GM12878 (cell line): ENCODE measurements around the gene PNRC1. TPM values are rescaled to one million over a fixed set of nuclear protein-coding genes. Genes with fewer than 3 reads are reported as not detected.
A peak's percentile ranks its signal among the peaks of the same experiment; 100 is the strongest.

Experiments
- CEBPB ChIP-seq, 2 experiments: fragments of 150-350 bp in 1 of 2; IDR thresholded peaks; 2 replicates each; pipeline ENCODE4 v1.6.1; 2012 to 2014; ENCODE audit warnings: low read depth in 2 of 2, low read length in 2 of 2, borderline replicate concordance in 1 of 2, inconsistent platforms in 1 of 2
- CREB1 ChIP-seq: IDR thresholded peaks from 2 replicates; pipeline ENCODE4 v1.6.1; 2012; ENCODE audit warnings: low read depth, mild to moderate bottlenecking, inconsistent platforms
- HDGF ChIP-seq: fragments of 450-650 bp; IDR thresholded peaks from 2 replicates; pipeline ENCODE4 v1.6.1; 2016; ENCODE audit warnings: antibody characterized with exemption
- IKZF1 ChIP-seq: fragments of 450-650 bp; conservative IDR thresholded peaks from 2 replicates; pipeline ENCODE4 v1.6.1; 2017; ENCODE audit warnings: antibody characterized with exemption, mild to moderate bottlenecking
- LARP7 ChIP-seq: fragments of 450-650 bp; IDR thresholded peaks from 2 replicates; pipeline ENCODE4 v1.6.1; 2017; ENCODE audit warnings: mild to moderate bottlenecking
- MXI1 ChIP-seq: fragments of 150-350 bp; IDR thresholded peaks from 2 replicates; pipeline ENCODE4 v1.6.1; 2011; ENCODE audit warnings: low read depth, mild to moderate bottlenecking, inconsistent platforms, low read length, improper control_type of control experiment
- NFYB ChIP-seq: IDR thresholded peaks from 2 replicates; pipeline ENCODE4 v1.6.1; 2011; ENCODE audit warnings: low read depth, mild to moderate bottlenecking, low read length, improper control_type of control experiment, moderate library complexity; ENCODE audit not compliant: insufficient read depth
- RB1 ChIP-seq: fragments of 450-650 bp; formaldehyde crosslinking; IDR thresholded peaks from 2 replicates; pipeline ENCODE4 v1.6.1; 2017; ENCODE audit warnings: mild to moderate bottlenecking, borderline replicate concordance
- ZNF207 ChIP-seq: fragments of 450-650 bp; IDR thresholded peaks from 2 replicates; pipeline ENCODE4 v1.6.1; 2014; ENCODE audit warnings: antibody characterized with exemption, mild to moderate bottlenecking, borderline replicate concordance
- polyA plus RNA-seq, 11 experiments: library from polyadenylated mRNA; depleted of rRNA in 4 of 11; unstranded in 6 of 11; stranded (reverse) in 5 of 11; fragments of >200 nt; fragmentation: Nextera tagmentation in 4 of 11; fragmentation: Illumina TruSeq in 1 of 11; extraction: Ambion mirVana in 4 of 11; extraction: Trizol in 1 of 11; gene quantifications; 1 replicate in 1 of 11; 2 replicates in 10 of 11; pipeline versions ENCODE4 v1.2.1 to v1.2.3, GENCODE V29; 2011 to 2016; ENCODE audit warnings: inconsistent platforms in 2 of 11, missing spikeins in 2 of 11, low read depth in 1 of 11
- total RNA-seq, 4 experiments: library from RNA; depleted of rRNA in 3 of 4; stranded (reverse); fragments of >200 nt in 3 of 4; fragmentation: Illumina TruSeq in 1 of 4; extraction: Trizol in 1 of 4; gene quantifications; 2 replicates each; pipeline versions ENCODE4 v1.2.1 to v1.2.3, GENCODE V29; 2013 to 2021
- TF ChIP-seq, protein P1 (sequence below): fragments of 450-650 bp; formaldehyde crosslinking; IDR thresholded peaks from 2 replicates; pipeline ENCODE4 v1.5.0; 2022; ENCODE audit warnings: mild to moderate bottlenecking, missing genetic modification characterization
- TF ChIP-seq, protein P2 (sequence below): fragments of 450-650 bp; IDR thresholded peaks from 2 replicates; pipeline ENCODE4 v1.6.1; 2017; ENCODE audit warnings: mild to moderate bottlenecking, moderate library complexity
- TF ChIP-seq, protein P3 (sequence below): fragments of 450-650 bp; IDR thresholded peaks from 2 replicates; pipeline ENCODE4 v1.6.1; 2017; ENCODE audit warnings: mild to moderate bottlenecking, low read depth, inconsistent platforms; ENCODE audit not compliant: poor library complexity, severe bottlenecking
- TF ChIP-seq, protein P4 (sequence below): fragments of 150-350 bp; IDR thresholded peaks from 2 replicates; pipeline ENCODE4 v1.6.1; 2016; ENCODE audit warnings: low read depth, low read length

Gene PNRC1
- total and polyA plus RNA-seq, 10 of the 15 experiments (the other 5 are each of a cell fraction or from before 2014, with no cell fraction given), result 7.6 to 66.0 (median 33.1) TPM

DNA sequence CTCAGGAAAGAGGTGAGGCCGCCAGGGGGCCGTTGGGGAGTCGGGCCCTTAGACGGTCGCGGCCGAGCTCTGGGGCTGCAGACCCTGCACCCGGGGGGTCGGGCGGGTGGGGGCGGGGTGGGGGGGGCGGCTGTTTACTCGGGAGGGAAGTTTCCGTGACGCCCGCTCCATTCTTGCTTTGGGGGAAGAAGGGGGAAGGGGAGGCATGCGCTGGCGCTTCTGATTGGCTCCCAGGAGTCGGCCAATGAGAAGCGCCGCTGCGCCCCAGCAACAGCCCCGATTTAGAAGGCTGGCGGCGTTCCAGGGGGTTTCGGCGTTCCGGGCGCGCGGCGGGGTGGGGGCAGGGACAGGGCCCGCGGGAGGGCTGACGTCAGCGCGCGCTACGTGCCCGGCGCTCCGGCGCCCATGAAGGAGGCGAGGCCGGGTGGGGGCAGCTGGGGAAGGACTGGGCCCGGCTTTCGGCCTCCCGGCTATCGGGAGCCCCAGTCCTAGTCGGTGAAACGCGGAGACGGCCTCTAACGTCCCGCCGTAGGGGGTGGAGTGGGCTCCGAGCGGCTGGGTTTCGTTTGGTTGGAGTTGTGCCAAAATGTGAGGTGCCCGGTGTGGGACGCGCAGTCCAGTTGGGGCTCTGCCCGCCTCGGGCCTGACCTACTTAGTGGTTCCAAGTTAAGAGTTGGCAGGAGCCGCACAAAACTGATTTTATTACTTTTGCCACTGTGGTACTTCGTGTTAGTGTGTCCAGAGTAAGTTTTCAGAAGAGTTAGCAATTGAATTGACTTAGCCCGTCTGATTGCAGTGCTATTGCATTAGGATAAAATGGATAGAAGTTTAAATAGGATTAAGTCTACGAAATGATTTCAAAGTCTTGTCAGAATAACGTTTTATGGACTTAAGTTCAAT, 1.1 kb downstream of the PNRC1 start (continued):
- TF ChIP-seq, protein P1, sequence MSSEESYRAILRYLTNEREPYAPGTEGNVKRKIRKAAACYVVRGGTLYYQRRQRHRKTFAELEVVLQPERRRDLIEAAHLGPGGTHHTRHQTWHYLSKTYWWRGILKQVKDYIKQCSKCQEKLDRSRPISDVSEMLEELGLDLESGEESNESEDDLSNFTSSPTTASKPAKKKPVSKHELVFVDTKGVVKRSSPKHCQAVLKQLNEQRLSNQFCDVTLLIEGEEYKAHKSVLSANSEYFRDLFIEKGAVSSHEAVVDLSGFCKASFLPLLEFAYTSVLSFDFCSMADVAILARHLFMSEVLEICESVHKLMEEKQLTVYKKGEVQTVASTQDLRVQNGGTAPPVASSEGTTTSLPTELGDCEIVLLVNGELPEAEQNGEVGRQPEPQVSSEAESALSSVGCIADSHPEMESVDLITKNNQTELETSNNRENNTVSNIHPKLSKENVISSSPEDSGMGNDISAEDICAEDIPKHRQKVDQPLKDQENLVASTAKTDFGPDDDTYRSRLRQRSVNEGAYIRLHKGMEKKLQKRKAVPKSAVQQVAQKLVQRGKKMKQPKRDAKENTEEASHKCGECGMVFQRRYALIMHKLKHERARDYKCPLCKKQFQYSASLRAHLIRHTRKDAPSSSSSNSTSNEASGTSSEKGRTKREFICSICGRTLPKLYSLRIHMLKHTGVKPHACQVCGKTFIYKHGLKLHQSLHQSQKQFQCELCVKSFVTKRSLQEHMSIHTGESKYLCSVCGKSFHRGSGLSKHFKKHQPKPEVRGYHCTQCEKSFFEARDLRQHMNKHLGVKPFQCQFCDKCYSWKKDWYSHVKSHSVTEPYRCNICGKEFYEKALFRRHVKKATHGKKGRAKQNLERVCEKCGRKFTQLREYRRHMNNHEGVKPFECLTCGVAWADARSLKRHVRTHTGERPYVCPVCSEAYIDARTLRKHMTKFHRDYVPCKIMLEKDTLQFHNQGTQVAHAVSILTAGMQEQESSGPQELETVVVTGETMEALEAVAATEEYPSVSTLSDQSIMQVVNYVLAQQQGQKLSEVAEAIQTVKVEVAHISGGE (CRISPR knock-in tag), result no peak
- TF ChIP-seq IKZF1, result peak; percentile 59
- TF ChIP-seq ZNF207, result peak; percentile 94
- peak; percentile 81 for TF ChIP-seq MXI1
- TF ChIP-seq NFYB, result peak; percentile 84
- peak; percentile 73; the same call in 1 of the 2 replicates for TF ChIP-seq RB1
- TF ChIP-seq CEBPB (IDR thresholded peaks at IDR 0.05; ENCODE audit: borderline replicate concordance in 1 of 2, low read depth in 2 of 2, low read length in 2 of 2), result no peak
- TF ChIP-seq, protein P2, sequence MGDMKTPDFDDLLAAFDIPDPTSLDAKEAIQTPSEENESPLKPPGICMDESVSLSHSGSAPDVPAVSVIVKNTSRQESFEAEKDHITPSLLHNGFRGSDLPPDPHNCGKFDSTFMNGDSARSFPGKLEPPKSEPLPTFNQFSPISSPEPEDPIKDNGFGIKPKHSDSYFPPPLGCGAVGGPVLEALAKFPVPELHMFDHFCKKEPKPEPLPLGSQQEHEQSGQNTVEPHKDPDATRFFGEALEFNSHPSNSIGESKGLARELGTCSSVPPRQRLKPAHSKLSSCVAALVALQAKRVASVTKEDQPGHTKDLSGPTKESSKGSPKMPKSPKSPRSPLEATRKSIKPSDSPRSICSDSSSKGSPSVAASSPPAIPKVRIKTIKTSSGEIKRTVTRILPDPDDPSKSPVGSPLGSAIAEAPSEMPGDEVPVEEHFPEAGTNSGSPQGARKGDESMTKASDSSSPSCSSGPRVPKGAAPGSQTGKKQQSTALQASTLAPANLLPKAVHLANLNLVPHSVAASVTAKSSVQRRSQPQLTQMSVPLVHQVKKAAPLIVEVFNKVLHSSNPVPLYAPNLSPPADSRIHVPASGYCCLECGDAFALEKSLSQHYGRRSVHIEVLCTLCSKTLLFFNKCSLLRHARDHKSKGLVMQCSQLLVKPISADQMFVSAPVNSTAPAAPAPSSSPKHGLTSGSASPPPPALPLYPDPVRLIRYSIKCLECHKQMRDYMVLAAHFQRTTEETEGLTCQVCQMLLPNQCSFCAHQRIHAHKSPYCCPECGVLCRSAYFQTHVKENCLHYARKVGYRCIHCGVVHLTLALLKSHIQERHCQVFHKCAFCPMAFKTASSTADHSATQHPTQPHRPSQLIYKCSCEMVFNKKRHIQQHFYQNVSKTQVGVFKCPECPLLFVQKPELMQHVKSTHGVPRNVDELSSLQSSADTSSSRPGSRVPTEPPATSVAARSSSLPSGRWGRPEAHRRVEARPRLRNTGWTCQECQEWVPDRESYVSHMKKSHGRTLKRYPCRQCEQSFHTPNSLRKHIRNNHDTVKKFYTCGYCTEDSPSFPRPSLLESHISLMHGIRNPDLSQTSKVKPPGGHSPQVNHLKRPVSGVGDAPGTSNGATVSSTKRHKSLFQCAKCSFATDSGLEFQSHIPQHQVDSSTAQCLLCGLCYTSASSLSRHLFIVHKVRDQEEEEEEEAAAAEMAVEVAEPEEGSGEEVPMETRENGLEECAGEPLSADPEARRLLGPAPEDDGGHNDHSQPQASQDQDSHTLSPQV, result no peak
- TF ChIP-seq, protein P3, sequence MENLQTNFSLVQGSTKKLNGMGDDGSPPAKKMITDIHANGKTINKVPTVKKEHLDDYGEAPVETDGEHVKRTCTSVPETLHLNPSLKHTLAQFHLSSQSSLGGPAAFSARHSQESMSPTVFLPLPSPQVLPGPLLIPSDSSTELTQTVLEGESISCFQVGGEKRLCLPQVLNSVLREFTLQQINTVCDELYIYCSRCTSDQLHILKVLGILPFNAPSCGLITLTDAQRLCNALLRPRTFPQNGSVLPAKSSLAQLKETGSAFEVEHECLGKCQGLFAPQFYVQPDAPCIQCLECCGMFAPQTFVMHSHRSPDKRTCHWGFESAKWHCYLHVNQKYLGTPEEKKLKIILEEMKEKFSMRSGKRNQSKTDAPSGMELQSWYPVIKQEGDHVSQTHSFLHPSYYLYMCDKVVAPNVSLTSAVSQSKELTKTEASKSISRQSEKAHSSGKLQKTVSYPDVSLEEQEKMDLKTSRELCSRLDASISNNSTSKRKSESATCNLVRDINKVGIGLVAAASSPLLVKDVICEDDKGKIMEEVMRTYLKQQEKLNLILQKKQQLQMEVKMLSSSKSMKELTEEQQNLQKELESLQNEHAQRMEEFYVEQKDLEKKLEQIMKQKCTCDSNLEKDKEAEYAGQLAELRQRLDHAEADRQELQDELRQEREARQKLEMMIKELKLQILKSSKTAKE, result no peak
- TF ChIP-seq HDGF, result 0 out of 2 replicates have a peak, but pooled peaks have one; percentile 52
- peak; percentile 94 for TF ChIP-seq LARP7
- peak; percentile 92 for TF ChIP-seq CREB1
- TF ChIP-seq, protein P4, sequence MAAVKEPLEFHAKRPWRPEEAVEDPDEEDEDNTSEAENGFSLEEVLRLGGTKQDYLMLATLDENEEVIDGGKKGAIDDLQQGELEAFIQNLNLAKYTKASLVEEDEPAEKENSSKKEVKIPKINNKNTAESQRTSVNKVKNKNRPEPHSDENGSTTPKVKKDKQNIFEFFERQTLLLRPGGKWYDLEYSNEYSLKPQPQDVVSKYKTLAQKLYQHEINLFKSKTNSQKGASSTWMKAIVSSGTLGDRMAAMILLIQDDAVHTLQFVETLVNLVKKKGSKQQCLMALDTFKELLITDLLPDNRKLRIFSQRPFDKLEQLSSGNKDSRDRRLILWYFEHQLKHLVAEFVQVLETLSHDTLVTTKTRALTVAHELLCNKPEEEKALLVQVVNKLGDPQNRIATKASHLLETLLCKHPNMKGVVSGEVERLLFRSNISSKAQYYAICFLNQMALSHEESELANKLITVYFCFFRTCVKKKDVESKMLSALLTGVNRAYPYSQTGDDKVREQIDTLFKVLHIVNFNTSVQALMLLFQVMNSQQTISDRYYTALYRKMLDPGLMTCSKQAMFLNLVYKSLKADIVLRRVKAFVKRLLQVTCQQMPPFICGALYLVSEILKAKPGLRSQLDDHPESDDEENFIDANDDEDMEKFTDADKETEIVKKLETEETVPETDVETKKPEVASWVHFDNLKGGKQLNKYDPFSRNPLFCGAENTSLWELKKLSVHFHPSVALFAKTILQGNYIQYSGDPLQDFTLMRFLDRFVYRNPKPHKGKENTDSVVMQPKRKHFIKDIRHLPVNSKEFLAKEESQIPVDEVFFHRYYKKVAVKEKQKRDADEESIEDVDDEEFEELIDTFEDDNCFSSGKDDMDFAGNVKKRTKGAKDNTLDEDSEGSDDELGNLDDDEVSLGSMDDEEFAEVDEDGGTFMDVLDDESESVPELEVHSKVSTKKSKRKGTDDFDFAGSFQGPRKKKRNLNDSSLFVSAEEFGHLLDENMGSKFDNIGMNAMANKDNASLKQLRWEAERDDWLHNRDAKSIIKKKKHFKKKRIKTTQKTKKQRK, result no peak
